Measurements from ENCODE around the gene CETN3. TPM values are rescaled to one million over a fixed set of nuclear protein-coding genes. Genes with fewer than 3 reads are reported as not detected.
A peak's percentile ranks its signal among the peaks of the same experiment; 100 is the strongest.
"Not testable (repeated sequence)": the region's sequence is repeated elsewhere in the genome, so short reads cannot be mapped to it uniquely, and the experiment has no call there.

Gene CETN3
- total RNA-seq, 1 experiment from 2014 or later, result 27.0 TPM

- no peak for DNase-seq (ENCODE audit: low read depth)
Measured at GRCh38 chr5:90383903-90384302, 25.7 kb downstream of the CETN3 start.

- no peak for DNase-seq (ENCODE audit: low read depth)
Measured at GRCh38 chr5:90381213-90381929, 28.2 kb downstream of the CETN3 start.

GRCh38 chr5:90379652-90380051 lies 29.9 kb downstream of the CETN3 start:
- no peak for DNase-seq (ENCODE audit: low read depth)

GRCh38 chr5:90378752-90379151 lies 30.8 kb downstream of the CETN3 start:
- no peak for DNase-seq (ENCODE audit: low read depth)

GRCh38 chr5:90371269-90371668 lies 38.3 kb downstream of the CETN3 start:
- not testable (repeated sequence) for DNase-seq (ENCODE audit: low read depth)

- DNase-seq (ENCODE audit: low read depth), result no peak
Measured at GRCh38 chr5:90368454-90369246, 40.9 kb downstream of the CETN3 start.

GRCh38 chr5:90367879-90368278 lies 41.7 kb downstream of the CETN3 start:
- DNase-seq (ENCODE audit: low read depth), result no peak

GRCh38 chr5:90366948-90367347 lies 42.6 kb downstream of the CETN3 start:
- no peak for DNase-seq (ENCODE audit: low read depth)

GRCh38 chr5:90365328-90365727 lies 44.2 kb downstream of the CETN3 start:
- no peak for DNase-seq (ENCODE audit: low read depth)

GRCh38 chr5:90359073-90359920 lies 50.3 kb downstream of the CETN3 start:
- DNase-seq (ENCODE audit: low read depth), result no peak

GRCh38 chr5:90356622-90357021 lies 52.9 kb downstream of the CETN3 start:
- DNase-seq (ENCODE audit: low read depth), result no peak

GRCh38 chr5:90356176-90356575 lies 53.4 kb downstream of the CETN3 start:
- no peak for DNase-seq (ENCODE audit: low read depth)

GRCh38 chr5:90355635-90356034 lies 53.9 kb downstream of the CETN3 start:
- no peak for DNase-seq (ENCODE audit: low read depth)

- no peak for DNase-seq (ENCODE audit: low read depth)
Measured at GRCh38 chr5:90353254-90353653, 56.3 kb downstream of the CETN3 start.

GRCh38 chr5:90351101-90351500 lies 58.5 kb downstream of the CETN3 start:
- no peak for DNase-seq (ENCODE audit: low read depth)

- no peak for DNase-seq (ENCODE audit: low read depth)
Measured at GRCh38 chr5:90347462-90347861, 62.1 kb downstream of the CETN3 start.

- DNase-seq (ENCODE audit: low read depth), result peak; percentile 4
Measured at GRCh38 chr5:90345684-90346083, 63.9 kb downstream of the CETN3 start.

GRCh38 chr5:90344689-90345088 lies 64.9 kb downstream of the CETN3 start:
- no peak for DNase-seq (ENCODE audit: low read depth)

GRCh38 chr5:90343731-90344130 lies 65.8 kb downstream of the CETN3 start:
- DNase-seq (ENCODE audit: low read depth), result not testable (repeated sequence)

- no peak for DNase-seq (ENCODE audit: low read depth)
Measured at GRCh38 chr5:90342576-90342975, 67.0 kb downstream of the CETN3 start.
